Tibial artery (tissue), 4 donors: Measurements from ENCODE around the gene NTN1.

Experiments used
- DNase-seq, 2 donors: peaks; one replicate each; pipeline ENCODE4 v3.0.0-alpha.2; 2019
- H3K27ac ChIP-seq, 2 donors: fragments of 200-600 bp; sonication (generic) in 1 of 2; 1 replicate in 1 of 2; 2 replicates in 1 of 2; pipeline ENCODE4 v1.5.1; 2018 to 2019; ENCODE audit warnings: mild to moderate bottlenecking in 1 of 2
- H3K27me3 ChIP-seq, 2 donors: fragments of 200-600 bp; sonication (generic) in 1 of 2; one replicate each; pipeline versions ENCODE4 v1.5.1 to v1.6.0; 2016 to 2019
- H3K36me3 ChIP-seq, 3 donors: fragments of 200-600 bp; sonication (generic) in 2 of 3; one replicate each; pipeline ENCODE4 v1.5.1; 2016 to 2019; ENCODE audit warnings: mild to moderate bottlenecking in 2 of 3
- H3K4me1 ChIP-seq, 4 donors: fragments of 200-600 bp; sonication (generic) in 2 of 4; 1 replicate in 3 of 4; 2 replicates in 1 of 4; pipeline ENCODE4 v1.5.1; 2016 to 2019
- H3K4me3 ChIP-seq, 2 donors: fragments of 200-600 bp; sonication (generic) in 1 of 2; 1 replicate in 1 of 2; 2 replicates in 1 of 2; pipeline ENCODE4 v1.5.1; 2018 to 2019; ENCODE audit warnings: mild to moderate bottlenecking in 2 of 2
- H3K9me3 ChIP-seq, 3 donors: fragments of 200-600 bp; sonication (generic) in 1 of 3; one replicate each; pipeline ENCODE4 v1.5.1; 2016 to 2019
- CTCF ChIP-seq, 2 experiments: fragments of 200-600 bp in 1 of 2; fragments of 450-650 bp in 1 of 2; IDR thresholded peaks; one replicate each; pipeline ENCODE4 v1.5.1; 2017 to 2019; ENCODE audit warnings: antibody characterized with exemption in 2 of 2, mild to moderate bottlenecking in 1 of 2, moderate library complexity in 1 of 2
- intact Hi-C: fragments of 100-400 bp; cut with DNase I; formaldehyde crosslinking; loops from one replicate; pipeline ENCODE4 v1.15.0; 2023; ENCODE audit warnings: low total_unique reads

The NTN1 gene

GRCh38 chr17:9173386-9173983, 152.2 kb downstream of the NTN1 start:
- Histone ChIP-seq H3K4me3 (no peak overlapping the region), H3K36me3 (no peaks in the 10 kb centered on the region), H3K4me1 (peaks cover 0 to 48% (median 9%) of the 10 kb centered on the region in 4 donors), H3K27ac (peak overlapping the region in 1 of 2 donors; percentile 56), H3K27me3 (no peaks in the 10 kb centered on the region), H3K9me3 (no peaks in the 10 kb centered on the region)
- no peak for TF ChIP-seq CTCF (IDR thresholded peaks at IDR 0.05)
- DNase-seq, result peak in 1 of 2 donors; percentile 73
- intact Hi-C loops, result loop anchor here (10.0 kb wide), 1 partner anchor 169 kb away; no protein-coding TSS in a partner anchor

GRCh38 chr17:9174312-9174711, 153.0 kb downstream of the NTN1 start:
- H3K36me3 ChIP-seq, result no peaks in the 10 kb centered on the region
- no peaks in the 10 kb centered on the region for H3K9me3 ChIP-seq
- H3K27me3 ChIP-seq, result no peaks in the 10 kb centered on the region
- intact Hi-C loops, result loop anchor here (10.0 kb wide), 1 partner anchor 170 kb away; no protein-coding TSS in a partner anchor
- no peak for TF ChIP-seq CTCF (IDR thresholded peaks at IDR 0.05)
- peak overlapping the region in 1 of 2 donors; percentile 56 for H3K27ac ChIP-seq
- no peak overlapping the region for H3K4me3 ChIP-seq
- peaks cover 0 to 56% (median 15%) of the 10 kb centered on the region in 4 donors for H3K4me1 ChIP-seq
- DNase-seq, result no peak

GRCh38 chr17:9174779-9175574, 153.7 kb downstream of the NTN1 start:
- no peak for TF ChIP-seq CTCF (IDR thresholded peaks at IDR 0.05)
- H3K27me3 ChIP-seq, result no peaks in the 10 kb centered on the region
- peaks cover 0 to 57% (median 15%) of the 10 kb centered on the region in 4 donors for H3K4me1 ChIP-seq
- no peaks in the 10 kb centered on the region for H3K36me3 ChIP-seq
- no peak for DNase-seq
- no peak overlapping the region for H3K4me3 ChIP-seq
- H3K9me3 ChIP-seq, result no peaks in the 10 kb centered on the region
- peak overlapping the region in 1 of 2 donors; percentile 56 for H3K27ac ChIP-seq
- intact Hi-C loops, result loop anchor here (10.0 kb wide), 1 partner anchor 170 kb away; no protein-coding TSS in a partner anchor

GRCh38 chr17:9175700-9176467, 154.6 kb downstream of the NTN1 start:
- H3K4me1 ChIP-seq, result peaks cover 0 to 51% (median 15%) of the 10 kb centered on the region in 4 donors
- DNase-seq, result no peak
- H3K27ac ChIP-seq, result peak overlapping the region in 1 of 2 donors; percentile 9
- H3K36me3 ChIP-seq, result peaks cover 0 to 5% (median 0%) of the 10 kb centered on the region in 3 donors
- no peak for TF ChIP-seq CTCF (IDR thresholded peaks at IDR 0.05)
- intact Hi-C loops, result loop anchor here (10.0 kb wide), 1 partner anchor 171 kb away; no protein-coding TSS in a partner anchor
- H3K27me3 ChIP-seq, result no peaks in the 10 kb centered on the region
- no peak overlapping the region for H3K4me3 ChIP-seq
- H3K9me3 ChIP-seq, result no peaks in the 10 kb centered on the region

GRCh38 chr17:9177212-9177611, 155.9 kb downstream of the NTN1 start:
- no peak for TF ChIP-seq CTCF (IDR thresholded peaks at IDR 0.05)
- no peaks in the 10 kb centered on the region for H3K9me3 ChIP-seq
- DNase-seq, result no peak
- H3K27ac ChIP-seq, result peak overlapping the region in 1 of 2 donors; percentile 67
- H3K4me3 ChIP-seq, result no peak overlapping the region
- peaks cover 0 to 51% (median 15%) of the 10 kb centered on the region in 4 donors for H3K4me1 ChIP-seq
- intact Hi-C loops, result loop anchor here (10.0 kb wide), 1 partner anchor 172 kb away; no protein-coding TSS in a partner anchor
- no peaks in the 10 kb centered on the region for H3K27me3 ChIP-seq
- peaks cover 0 to 7% (median 4%) of the 10 kb centered on the region in 3 donors for H3K36me3 ChIP-seq
